ENCODE measurements around the gene SIT1. TPM values are rescaled to one million over a fixed set of nuclear protein-coding genes. Genes with fewer than 3 reads are reported as not detected.

SIT1 gene
- total and polyA plus RNA-seq, 2 donors (not counting 3 experiments of a cell fraction or from before 2014, with no cell fraction given): not detected

DNA sequence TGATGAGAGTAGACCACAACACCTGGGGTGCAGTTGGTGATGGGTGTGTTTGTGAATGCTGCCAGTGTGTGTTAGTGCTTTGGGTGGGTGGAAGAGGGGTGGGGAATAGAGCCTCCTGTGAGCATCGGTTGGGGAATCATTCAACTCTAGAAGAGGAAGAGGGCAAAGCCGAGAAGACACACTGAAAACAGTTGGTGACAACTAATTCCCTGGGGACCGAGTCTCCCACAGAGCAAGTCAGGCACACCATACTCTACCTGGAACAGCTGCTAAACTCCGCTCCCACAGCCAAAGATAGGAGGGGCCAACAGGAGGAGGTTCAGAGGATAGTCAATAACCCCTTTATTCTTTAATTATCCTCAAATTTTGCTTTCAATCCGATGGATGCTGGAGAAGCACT is 15.8 kb upstream of the SIT1 start:
- CTCF ChIA-PET: interaction anchor here (1.1 kb wide), 1 partner anchor 9 kb away, joined by 4 read pairs; no protein-coding TSS in a partner anchor
- Histone ChIP-seq H3K79me2 (ENCODE audit: control insufficient read depth, insufficient read depth, low read length) (no peaks in the 10 kb centered on the region), H3K4me2 (ENCODE audit: insufficient read depth, low read length) (no peak overlapping the region), H3K4me3 (replicated peaks in 1 of 3; ENCODE audit: insufficient read depth in 1 of 3, low read depth in 1 of 3, low read length in 3 of 3) (no peak overlapping the region), H3K36me3 (ENCODE audit: control insufficient read depth in 2 of 2, extremely low read depth in 1 of 2, insufficient read depth in 2 of 2, low read length in 2 of 2) (no peaks in the 10 kb centered on the region), H3K27me3 (ENCODE audit: control insufficient read depth in 2 of 2, insufficient read depth in 2 of 2, low read length in 2 of 2) (no peaks in the 10 kb centered on the region), H2AFZ (ENCODE audit: low read depth, low read length) (no peak overlapping the region), H3K27ac (ENCODE audit: insufficient read depth, low read depth, low read length) (no peak overlapping the region), H3K9me1 (replicated peaks; ENCODE audit: control insufficient read depth, extremely low read depth, insufficient read depth, low read length) (no peaks in the 10 kb centered on the region), H4K20me1 (replicated peaks; ENCODE audit: control insufficient read depth, extremely low read depth, insufficient read depth, low read length) (no peaks in the 10 kb centered on the region), H3K4me1 (ENCODE audit: control insufficient read depth, extremely low read depth, insufficient read depth, low read length) (peaks cover 18% of the 10 kb centered on the region), H3K9ac (replicated peaks; ENCODE audit: extremely low read depth, insufficient read depth, low read length) (no peak overlapping the region), H3K9me3 (replicated peaks; ENCODE audit: control insufficient read depth, insufficient read depth, low read length) (no peaks in the 10 kb centered on the region)
- intact Hi-C loops (cut with micrococcal nuclease) (no loop called here), dilution Hi-C loops (cut with MboI; ENCODE audit: extremely low pct_ligation_motif_present, low sequenced_read_pairs) (no loop called here)
- POLR2A ChIA-PET: no interaction called here
- BruUV-seq (replicated peaks): no TSS peak
- no peak for DNase-seq (ENCODE audit: low read depth, low spot score)
- FAIRE-seq: no peak
- TF ChIP-seq, protein P1, sequence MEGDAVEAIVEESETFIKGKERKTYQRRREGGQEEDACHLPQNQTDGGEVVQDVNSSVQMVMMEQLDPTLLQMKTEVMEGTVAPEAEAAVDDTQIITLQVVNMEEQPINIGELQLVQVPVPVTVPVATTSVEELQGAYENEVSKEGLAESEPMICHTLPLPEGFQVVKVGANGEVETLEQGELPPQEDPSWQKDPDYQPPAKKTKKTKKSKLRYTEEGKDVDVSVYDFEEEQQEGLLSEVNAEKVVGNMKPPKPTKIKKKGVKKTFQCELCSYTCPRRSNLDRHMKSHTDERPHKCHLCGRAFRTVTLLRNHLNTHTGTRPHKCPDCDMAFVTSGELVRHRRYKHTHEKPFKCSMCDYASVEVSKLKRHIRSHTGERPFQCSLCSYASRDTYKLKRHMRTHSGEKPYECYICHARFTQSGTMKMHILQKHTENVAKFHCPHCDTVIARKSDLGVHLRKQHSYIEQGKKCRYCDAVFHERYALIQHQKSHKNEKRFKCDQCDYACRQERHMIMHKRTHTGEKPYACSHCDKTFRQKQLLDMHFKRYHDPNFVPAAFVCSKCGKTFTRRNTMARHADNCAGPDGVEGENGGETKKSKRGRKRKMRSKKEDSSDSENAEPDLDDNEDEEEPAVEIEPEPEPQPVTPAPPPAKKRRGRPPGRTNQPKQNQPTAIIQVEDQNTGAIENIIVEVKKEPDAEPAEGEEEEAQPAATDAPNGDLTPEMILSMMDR (IDR thresholded peaks at IDR 0.05; ENCODE audit: extremely low read depth in 1 of 2, insufficient read depth in 1 of 2, low read depth in 1 of 2, low read length in 2 of 2): no peak
- no peak for TF ChIP-seq EZH2 (IDR thresholded peaks at IDR 0.05; ENCODE audit: borderline replicate concordance, low read depth, low read length, severe bottlenecking)
- TF ChIP-seq POLR2AphosphoS5 (IDR thresholded peaks at IDR 0.05; ENCODE audit: insufficient read depth, low read depth, low read length): no peak
- TF ChIP-seq POLR2A (IDR thresholded peaks at IDR 0.05; ENCODE audit: low read depth, low read length): no peak
- no peak for TF ChIP-seq GATA2 (IDR thresholded peaks at IDR 0.05; ENCODE audit: insufficient read depth, insufficient read length, low read depth, low read length)
- TF ChIP-seq JUN (IDR thresholded peaks at IDR 0.05; ENCODE audit: borderline replicate concordance, insufficient read depth, insufficient read length, low read depth): no peak
- no peak for TF ChIP-seq FOS (IDR thresholded peaks at IDR 0.05; ENCODE audit: borderline replicate concordance, insufficient read depth, low read length)
- TF ChIP-seq MYC (IDR thresholded peaks at IDR 0.05; ENCODE audit: low read depth, low read length): no peak
- TF ChIP-seq, protein P2, sequence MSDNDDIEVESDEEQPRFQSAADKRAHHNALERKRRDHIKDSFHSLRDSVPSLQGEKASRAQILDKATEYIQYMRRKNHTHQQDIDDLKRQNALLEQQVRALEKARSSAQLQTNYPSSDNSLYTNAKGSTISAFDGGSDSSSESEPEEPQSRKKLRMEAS (IDR thresholded peaks at IDR 0.05; ENCODE audit: insufficient read depth, insufficient read length): no peak

Data from endothelial cell of umbilical vein (primary cell).